OCI-LY1 (cell line): ENCODE measurements around the gene HTR2B.

Source experiments
- H2AFZ ChIP-seq: fragments of 200-600 bp; sonication (generic), shearing (Covaris generic); 2 replicates; pipeline ENCODE4 v1.6.0; 2014; ENCODE audit warnings: antibody characterized with exemption, mild to moderate bottlenecking, low read length
- H3F3A ChIP-seq: fragments of 200-600 bp; sonication (generic), shearing (Covaris generic); 2 replicates; pipeline ENCODE4 v1.6.0; 2014; ENCODE audit warnings: mild to moderate bottlenecking, antibody characterized with exemption, low read length, moderate library complexity; ENCODE audit not compliant: insufficient read depth
- H3K27ac ChIP-seq: fragments of 200-600 bp; sonication (generic); 2 replicates; pipeline ENCODE4 v1.5.1; 2014; ENCODE audit warnings: low read length, mixed run types, mild to moderate bottlenecking, low read depth; ENCODE audit not compliant: poor library complexity, severe bottlenecking
- H3K27me3 ChIP-seq: fragments of 200-600 bp; sonication (generic); 2 replicates; pipeline ENCODE4 v1.6.0; 2014; ENCODE audit warnings: antibody characterized with exemption, mild to moderate bottlenecking, low read length, moderate library complexity; ENCODE audit not compliant: insufficient read depth
- H3K36me3 ChIP-seq: fragments of 200-600 bp; sonication (generic); 2 replicates; pipeline ENCODE4 v1.6.1; 2014; ENCODE audit warnings: mild to moderate bottlenecking, antibody characterized with exemption, low read length, moderate library complexity, mixed read lengths; ENCODE audit not compliant: insufficient read depth
- H3K4me1 ChIP-seq: fragments of 200-600 bp; sonication (generic); 2 replicates; pipeline ENCODE4 v1.5.1; 2014; ENCODE audit warnings: mild to moderate bottlenecking, low read length, moderate library complexity; ENCODE audit not compliant: insufficient read depth, severe bottlenecking
- H3K4me2 ChIP-seq: fragments of 200-600 bp; sonication (generic), shearing (Covaris generic); 2 replicates; pipeline ENCODE4 v1.6.1; 2014; ENCODE audit warnings: low read length
- H3K4me3 ChIP-seq: fragments of 200-600 bp; sonication (generic); 2 replicates; pipeline ENCODE4 v1.5.1; 2014; ENCODE audit warnings: low read length, low read depth, mild to moderate bottlenecking, mixed read lengths; ENCODE audit not compliant: poor library complexity, severe bottlenecking
- H3K79me2 ChIP-seq: fragments of 200-600 bp; shearing (Covaris generic); 2 replicates; pipeline ENCODE4 v1.6.1; 2016; ENCODE audit warnings: mixed run types, low read length, mixed read lengths; ENCODE audit not compliant: insufficient read depth
- H3K9ac ChIP-seq: fragments of 200-600 bp; sonication (generic), shearing (Covaris generic); 2 replicates; pipeline ENCODE4 v1.6.1; 2014; ENCODE audit warnings: mild to moderate bottlenecking, low read length, mixed read lengths
- H3K9me2 ChIP-seq: fragments of 200-600 bp; sonication (generic), shearing (Covaris generic); 2 replicates; pipeline ENCODE4 v1.6.1; 2014; ENCODE audit warnings: low read depth, mild to moderate bottlenecking, low read length, mixed read lengths
- H3K9me3 ChIP-seq: fragments of 200-600 bp; shearing (Covaris generic); 2 replicates; pipeline ENCODE4 v1.6.1; 2014; ENCODE audit warnings: low read length, mixed read lengths
- H4K20me1 ChIP-seq: fragments of 200-600 bp; sonication (generic), shearing (Covaris generic); 2 replicates; pipeline ENCODE4 v1.6.0; 2016; ENCODE audit warnings: mild to moderate bottlenecking, low read length; ENCODE audit not compliant: insufficient read depth
- CTCF ChIP-seq: fragments of 200-600 bp; sonication (generic), shearing (Covaris generic); IDR thresholded peaks from 2 replicates; pipeline ENCODE4 v1.5.1; 2017; ENCODE audit warnings: mild to moderate bottlenecking, antibody characterized with exemption, low read length, moderate library complexity, mixed read lengths
- EZH2 ChIP-seq: fragments of 200-600 bp; sonication (generic), shearing (Covaris generic); IDR thresholded peaks from 2 replicates; pipeline ENCODE4 v1.8.0; 2017; ENCODE audit warnings: borderline replicate concordance, mixed run types, mild to moderate bottlenecking, antibody characterized with exemption, low read length, moderate library complexity, mixed read lengths

HTR2B gene

GRCh38 chr2:231093933-231094332, 30.9 kb downstream of the HTR2B start:
- no peak overlapping the region for H2AFZ ChIP-seq
- H3K4me1 ChIP-seq: no peaks in the 10 kb centered on the region
- H3K9me3 ChIP-seq: no peaks in the 10 kb centered on the region
- H3K79me2 ChIP-seq: no peaks in the 10 kb centered on the region
- peaks cover 93% of the 10 kb centered on the region for H3K36me3 ChIP-seq
- H4K20me1 ChIP-seq: no peaks in the 10 kb centered on the region
- H3K9ac ChIP-seq: no peak overlapping the region
- no peak overlapping the region for H3K4me3 ChIP-seq
- no peaks in the 10 kb centered on the region for H3K9me2 ChIP-seq
- no peak overlapping the region for H3K27ac ChIP-seq
- no peaks in the 10 kb centered on the region for H3K27me3 ChIP-seq
- no peaks in the 10 kb centered on the region for H3F3A ChIP-seq
- no peak overlapping the region for H3K4me2 ChIP-seq
- TF ChIP-seq CTCF (no peak), EZH2 (no peak)

GRCh38 chr2:231088754-231089153, 36.1 kb downstream of the HTR2B start:
- H3K9ac ChIP-seq: no peak overlapping the region
- H3F3A ChIP-seq: no peaks in the 10 kb centered on the region
- no peaks in the 10 kb centered on the region for H3K9me2 ChIP-seq
- no peaks in the 10 kb centered on the region for H3K9me3 ChIP-seq
- TF ChIP-seq CTCF: no peak
- TF ChIP-seq EZH2: no peak
- no peak overlapping the region for H2AFZ ChIP-seq
- H3K4me3 ChIP-seq: no peak overlapping the region
- H3K27me3 ChIP-seq: no peaks in the 10 kb centered on the region
- peaks cover 93% of the 10 kb centered on the region for H3K36me3 ChIP-seq
- H3K27ac ChIP-seq: no peak overlapping the region
- H4K20me1 ChIP-seq: no peaks in the 10 kb centered on the region
- no peaks in the 10 kb centered on the region for H3K4me1 ChIP-seq
- no peaks in the 10 kb centered on the region for H3K79me2 ChIP-seq
- H3K4me2 ChIP-seq: no peak overlapping the region

GRCh38 chr2:231084565-231084964, 40.3 kb downstream of the HTR2B start:
- Histone ChIP-seq H4K20me1 (no peaks in the 10 kb centered on the region), H3K79me2 (no peaks in the 10 kb centered on the region), H2AFZ (no peak overlapping the region), H3K9ac (no peak overlapping the region), H3K9me3 (no peaks in the 10 kb centered on the region), H3K9me2 (no peaks in the 10 kb centered on the region), H3K4me3 (no peak overlapping the region), H3K36me3 (peaks cover 95% of the 10 kb centered on the region), H3K27me3 (no peaks in the 10 kb centered on the region), H3F3A (no peaks in the 10 kb centered on the region), H3K4me2 (no peak overlapping the region), H3K27ac (no peak overlapping the region), H3K4me1 (no peaks in the 10 kb centered on the region)
- TF ChIP-seq CTCF (no peak), EZH2 (no peak)
